IPS-18a (cell line): ENCODE measurements around the gene FHDC1.

Experiments used
- H3K27ac ChIP-seq: one replicate; pipeline ENCODE4 v1.5.1; 2013; ENCODE audit warnings: low read length
- H3K27me3 ChIP-seq: one replicate; pipeline ENCODE4 v1.6.1; 2013; ENCODE audit warnings: mild to moderate bottlenecking, low read length; ENCODE audit not compliant: control insufficient read depth, insufficient read depth
- H3K36me3 ChIP-seq: one replicate; pipeline ENCODE4 v1.6.1; 2013; ENCODE audit warnings: low read depth, low read length; ENCODE audit not compliant: control insufficient read depth
- H3K4me1 ChIP-seq: one replicate; pipeline ENCODE4 v1.6.1; 2013; ENCODE audit warnings: low read depth, low read length; ENCODE audit not compliant: control insufficient read depth
- H3K4me3 ChIP-seq: one replicate; pipeline ENCODE4 v1.5.1; 2013; ENCODE audit warnings: low read length
- H3K9ac ChIP-seq: one replicate; pipeline ENCODE4 v1.6.1; 2013; ENCODE audit warnings: mild to moderate bottlenecking, low read length, moderate library complexity
- H3K9me3 ChIP-seq: one replicate; pipeline ENCODE4 v1.6.1; 2013; ENCODE audit warnings: low read depth, low read length; ENCODE audit not compliant: control insufficient read depth

Gene FHDC1

GRCh38 chr4:152960082-152960481 lies 24.0 kb downstream of the FHDC1 start:
- H3K27me3 ChIP-seq: no peaks in the 10 kb centered on the region
- peaks cover 68% of the 10 kb centered on the region for H3K36me3 ChIP-seq
- H3K27ac ChIP-seq: no peak overlapping the region
- H3K9ac ChIP-seq: no peak overlapping the region
- H3K4me3 ChIP-seq: no peak overlapping the region
- H3K9me3 ChIP-seq: no peaks in the 10 kb centered on the region
- H3K4me1 ChIP-seq: peaks cover 3% of the 10 kb centered on the region

- no peak overlapping the region for H3K4me3 ChIP-seq
- peaks cover 3% of the 10 kb centered on the region for H3K4me1 ChIP-seq
- no peaks in the 10 kb centered on the region for H3K9me3 ChIP-seq
- peaks cover 69% of the 10 kb centered on the region for H3K36me3 ChIP-seq
- no peak overlapping the region for H3K9ac ChIP-seq
- no peaks in the 10 kb centered on the region for H3K27me3 ChIP-seq
- no peak overlapping the region for H3K27ac ChIP-seq
These were observed 25.1 kb downstream of the FHDC1 start for GRCh38 chr4:152961014-152961772.

- no peak overlapping the region for H3K9ac ChIP-seq
- peaks cover 69% of the 10 kb centered on the region for H3K36me3 ChIP-seq
- peaks cover 3% of the 10 kb centered on the region for H3K4me1 ChIP-seq
- no peaks in the 10 kb centered on the region for H3K9me3 ChIP-seq
- H3K4me3 ChIP-seq: no peak overlapping the region
- no peak overlapping the region for H3K27ac ChIP-seq
- H3K27me3 ChIP-seq: no peaks in the 10 kb centered on the region
These were observed 25.6 kb downstream of the FHDC1 start for GRCh38 chr4:152961773-152962115.

- Histone ChIP-seq H3K36me3 (peaks cover 69% of the 10 kb centered on the region), H3K27me3 (no peaks in the 10 kb centered on the region), H3K9me3 (no peaks in the 10 kb centered on the region), H3K27ac (no peak overlapping the region), H3K9ac (no peak overlapping the region), H3K4me3 (no peak overlapping the region), H3K4me1 (peaks cover 3% of the 10 kb centered on the region)
These were observed 26.0 kb downstream of the FHDC1 start for GRCh38 chr4:152962150-152962549.

GRCh38 chr4:152964335-152964734 lies 28.2 kb downstream of the FHDC1 start:
- H3K27ac ChIP-seq: no peak overlapping the region
- peaks cover 70% of the 10 kb centered on the region for H3K36me3 ChIP-seq
- H3K9ac ChIP-seq: no peak overlapping the region
- H3K4me3 ChIP-seq: no peak overlapping the region
- peaks cover 3% of the 10 kb centered on the region for H3K4me1 ChIP-seq
- H3K27me3 ChIP-seq: no peaks in the 10 kb centered on the region
- H3K9me3 ChIP-seq: no peaks in the 10 kb centered on the region

GRCh38 chr4:152965611-152966010 lies 29.5 kb downstream of the FHDC1 start:
- Histone ChIP-seq H3K9me3 (no peaks in the 10 kb centered on the region), H3K4me1 (peaks cover 3% of the 10 kb centered on the region), H3K27me3 (no peaks in the 10 kb centered on the region), H3K4me3 (no peak overlapping the region), H3K27ac (no peak overlapping the region), H3K36me3 (peaks cover 79% of the 10 kb centered on the region), H3K9ac (no peak overlapping the region)

GRCh38 chr4:152967907-152968306 lies 31.8 kb downstream of the FHDC1 start:
- Histone ChIP-seq H3K9ac (no peak overlapping the region), H3K27ac (no peak overlapping the region), H3K27me3 (no peaks in the 10 kb centered on the region), H3K36me3 (peaks cover 72% of the 10 kb centered on the region), H3K9me3 (no peaks in the 10 kb centered on the region), H3K4me3 (no peak overlapping the region), H3K4me1 (peaks cover 3% of the 10 kb centered on the region)

GRCh38 chr4:152968806-152969394 lies 32.8 kb downstream of the FHDC1 start:
- Histone ChIP-seq H3K9ac (no peak overlapping the region), H3K4me3 (no peak overlapping the region), H3K36me3 (peaks cover 72% of the 10 kb centered on the region), H3K9me3 (no peaks in the 10 kb centered on the region), H3K4me1 (peaks cover 3% of the 10 kb centered on the region), H3K27me3 (no peaks in the 10 kb centered on the region), H3K27ac (no peak overlapping the region)

- no peaks in the 10 kb centered on the region for H3K27me3 ChIP-seq
- H3K36me3 ChIP-seq: peaks cover 60% of the 10 kb centered on the region
- H3K4me1 ChIP-seq: no peaks in the 10 kb centered on the region
- no peak overlapping the region for H3K4me3 ChIP-seq
- H3K9me3 ChIP-seq: no peaks in the 10 kb centered on the region
- no peak overlapping the region for H3K9ac ChIP-seq
- H3K27ac ChIP-seq: no peak overlapping the region
These were observed 34.1 kb downstream of the FHDC1 start for GRCh38 chr4:152970102-152970820.

- Histone ChIP-seq H3K9ac (no peak overlapping the region), H3K27me3 (no peaks in the 10 kb centered on the region), H3K4me3 (no peak overlapping the region), H3K27ac (no peak overlapping the region), H3K4me1 (no peaks in the 10 kb centered on the region), H3K9me3 (no peaks in the 10 kb centered on the region), H3K36me3 (peaks cover 54% of the 10 kb centered on the region)
These were observed 34.9 kb downstream of the FHDC1 start for GRCh38 chr4:152971053-152971452.

- Histone ChIP-seq H3K27me3 (no peaks in the 10 kb centered on the region), H3K27ac (no peak overlapping the region), H3K36me3 (peaks cover 47% of the 10 kb centered on the region), H3K9me3 (no peaks in the 10 kb centered on the region), H3K9ac (no peak overlapping the region), H3K4me1 (no peaks in the 10 kb centered on the region), H3K4me3 (no peak overlapping the region)
These were observed 36.9 kb downstream of the FHDC1 start for GRCh38 chr4:152972821-152973628.
